IMR-90 (cell line): Measurements from ENCODE around the gene TEX14. TPM values are rescaled to one million over a fixed set of nuclear protein-coding genes. Genes with fewer than 3 reads are reported as not detected.

Source experiments
- ATAC-seq: fragments of 200-7000 bp; cut with Tn5 transposase; 2 replicates; pipeline ENCODE4 v1.9.1; 2020; ENCODE audit warnings: low read depth, mild to moderate bottlenecking, moderate library complexity
- BruUV-seq: library from RNA; stranded (reverse); fragments of 400-500 nt; replicated peaks from 2 replicates; lab custom pipeline; 2021; lab: Mats Ljungman, UMichigan
- CTCF ChIA-PET: fragments of 300-600 bp; formaldehyde crosslinking; extraction: SDS; loops from one replicate; lab custom pipeline; 2021; ENCODE audit warnings: antibody characterized with exemption; lab: Yijun Ruan, JAX
- POLR2A ChIA-PET: fragments of 300-600 bp; sonication (Branson Sonifier 250); formaldehyde crosslinking; loops from one replicate; lab custom pipeline; 2022; ENCODE audit warnings: antibody characterized with exemption; ENCODE audit not compliant: unreplicated experiment; lab: Charles Lee
- DNase-seq: peaks from one replicate; pipeline ENCODE4 v3.0.0; 2013
- H2AFZ ChIP-seq: replicated peaks from 2 replicates; pipeline ENCODE3; 2013; ENCODE audit warnings: low read length, mild to moderate bottlenecking; ENCODE audit not compliant: poor library complexity
- H2AK5ac ChIP-seq: 2 replicates; pipeline ENCODE4 v1.6.1; 2013; ENCODE audit warnings: low read depth, low read length, inconsistent platforms
- H2AK9ac ChIP-seq: replicated peaks from 2 replicates; pipeline ENCODE3; 2013; ENCODE audit warnings: mild to moderate bottlenecking, low read depth, low read length, moderate library complexity; ENCODE audit not compliant: poor library complexity
- H2BK120ac ChIP-seq: 2 replicates; pipeline ENCODE4 v1.6.1; 2013; ENCODE audit warnings: low read depth, low read length, inconsistent platforms
- H2BK15ac ChIP-seq: 3 replicates; pipeline ENCODE4 v1.6.1; 2013; ENCODE audit warnings: low read depth, low read length, inconsistent platforms
- H2BK20ac ChIP-seq: 2 replicates; pipeline ENCODE4 v1.6.1; 2013; ENCODE audit warnings: low read depth, mild to moderate bottlenecking, inconsistent platforms, low read length, moderate library complexity
- H2BK5ac ChIP-seq: 2 replicates; pipeline ENCODE4 v1.6.1; 2013; ENCODE audit warnings: mild to moderate bottlenecking, low read depth, low read length, inconsistent platforms; ENCODE audit not compliant: poor library complexity, severe bottlenecking
- H3K14ac ChIP-seq: replicated peaks from 2 replicates; pipeline ENCODE4 v1.6.1; 2013; ENCODE audit warnings: low read depth, low read length, inconsistent platforms
- H3K18ac ChIP-seq: 2 replicates; pipeline ENCODE4 v1.6.1; 2013; ENCODE audit warnings: low read depth, low read length, control low read depth
- H3K23ac ChIP-seq: 2 replicates; pipeline ENCODE4 v1.6.1; 2013; ENCODE audit warnings: low read depth, low read length, inconsistent platforms
- H3K27ac ChIP-seq: 2 replicates; pipeline ENCODE4 v1.5.1; 2013; ENCODE audit warnings: mild to moderate bottlenecking, control low read depth, low read length; ENCODE audit not compliant: insufficient read depth
- H3K27me3 ChIP-seq: 2 replicates; pipeline ENCODE4 v1.6.1; 2013; ENCODE audit warnings: low read length; ENCODE audit not compliant: control insufficient read depth, insufficient read depth
- H3K36me3 ChIP-seq: 2 replicates; pipeline ENCODE4 v1.6.1; 2013; ENCODE audit warnings: low read length, mixed read lengths; ENCODE audit not compliant: control insufficient read depth, insufficient read depth
- H3K4ac ChIP-seq: 2 replicates; pipeline ENCODE4 v1.6.1; 2013; ENCODE audit warnings: low read depth, low read length, inconsistent platforms
- H3K4me1 ChIP-seq: 2 replicates; pipeline ENCODE4 v1.6.1; 2013; ENCODE audit warnings: low read length, mixed read lengths; ENCODE audit not compliant: control insufficient read depth, insufficient read depth
- H3K4me2 ChIP-seq: 2 replicates; pipeline ENCODE4 v1.6.1; 2013; ENCODE audit warnings: low read depth, mild to moderate bottlenecking, control low read depth, low read length, moderate library complexity
- H3K4me3 ChIP-seq: 2 replicates; pipeline ENCODE4 v1.5.1; 2013; ENCODE audit warnings: low read depth, mild to moderate bottlenecking, control low read depth, low read length, moderate library complexity; ENCODE audit not compliant: insufficient read depth
- H3K56ac ChIP-seq: 2 replicates; pipeline ENCODE4 v1.6.1; 2013; ENCODE audit warnings: low read length, inconsistent platforms; ENCODE audit not compliant: insufficient read depth; ENCODE audit errors: extremely low read depth
- H3K79me1 ChIP-seq, 2 experiments: 2 replicates each; pipeline ENCODE4 v1.6.1; 2013; ENCODE audit warnings: low read length in 2 of 2, inconsistent platforms in 1 of 2, low read depth in 1 of 2
- H3K9ac ChIP-seq: 2 replicates; pipeline ENCODE4 v1.6.1; 2013; ENCODE audit warnings: low read depth, low read length, control low read depth
- H3K9me1 ChIP-seq: 2 replicates; pipeline ENCODE4 v1.6.1; 2013; ENCODE audit warnings: low read length, inconsistent platforms; ENCODE audit not compliant: insufficient read depth
- H3K9me3 ChIP-seq: 2 replicates; pipeline ENCODE4 v1.6.1; 2013; ENCODE audit warnings: low read length; ENCODE audit not compliant: control insufficient read depth, insufficient read depth
- H4K20me1 ChIP-seq: 2 replicates; pipeline ENCODE4 v1.6.1; 2013; ENCODE audit warnings: low read length, inconsistent platforms; ENCODE audit not compliant: insufficient read depth
- H4K5ac ChIP-seq: 2 replicates; pipeline ENCODE4 v1.6.1; 2013; ENCODE audit warnings: mild to moderate bottlenecking, low read depth, low read length, control low read depth
- H4K8ac ChIP-seq, 2 experiments: 2 replicates each; pipeline ENCODE4 v1.6.1; 2013; ENCODE audit warnings: low read depth in 2 of 2, low read length in 2 of 2, control low read depth in 1 of 2, inconsistent platforms in 1 of 2
- H4K91ac ChIP-seq: 2 replicates; pipeline ENCODE4 v1.6.1; 2013; ENCODE audit warnings: low read depth, low read length, inconsistent platforms; ENCODE audit not compliant: insufficient read depth
- CEBPB ChIP-seq: IDR thresholded peaks from 2 replicates; pipeline ENCODE4 v1.6.1; 2012; ENCODE audit warnings: low read depth, low read length, improper control_type of control experiment
- CHD1 ChIP-seq: IDR thresholded peaks from 2 replicates; pipeline ENCODE4 v1.6.1; 2012; ENCODE audit warnings: low read depth, low read length, improper control_type of control experiment
- FOS ChIP-seq: fragments of 150-350 bp; IDR thresholded peaks from 2 replicates; pipeline ENCODE4 v1.6.1; 2016; ENCODE audit warnings: low read depth, low read length
- MAFK ChIP-seq: IDR thresholded peaks from 2 replicates; pipeline ENCODE4 v1.6.1; 2012; ENCODE audit warnings: low read depth, low read length, improper control_type of control experiment
- MAZ ChIP-seq: IDR thresholded peaks from 2 replicates; pipeline ENCODE4 v1.6.1; 2012; ENCODE audit warnings: low read depth, mild to moderate bottlenecking, low read length, improper control_type of control experiment, moderate library complexity, borderline replicate concordance
- NFE2L2 ChIP-seq: fragments of 150-350 bp; IDR thresholded peaks from 2 replicates; pipeline ENCODE4 v1.6.1; 2016; ENCODE audit warnings: low read depth, mild to moderate bottlenecking, low read length
- POLR2A ChIP-seq: IDR thresholded peaks from 2 replicates; pipeline ENCODE4 v1.6.1; 2012; ENCODE audit warnings: mild to moderate bottlenecking, low read depth, low read length
- RAD21 ChIP-seq: IDR thresholded peaks from 2 replicates; pipeline ENCODE4 v1.6.1; 2012; ENCODE audit warnings: low read length, improper control_type of control experiment
- RFX5 ChIP-seq: IDR thresholded peaks from 2 replicates; pipeline ENCODE4 v1.8.0; 2012; ENCODE audit warnings: low read depth, mild to moderate bottlenecking, low read length, moderate library complexity
- SMC3 ChIP-seq: fragments of 150-350 bp; IDR thresholded peaks from 2 replicates; pipeline ENCODE4 v1.6.1; 2016; ENCODE audit warnings: low read depth, mild to moderate bottlenecking, antibody characterized with exemption, low read length, moderate library complexity
- WGBS, 2 experiments: methylation state at CpG; one replicate each; pipeline versions ENCODE4 v1.1.5 to v1.1.7; 2013; ENCODE audit warnings: missing lambda C conversion rate in 2 of 2; ENCODE audit not compliant: insufficient read length in 1 of 2; ENCODE audit errors: extremely low coverage in 2 of 2; 5-methylcytosine and 5-hydroxymethylcytosine counted together
- dilution Hi-C: fragments of 300-500 bp; cut with HindIII; formaldehyde crosslinking; loops from one replicate; pipeline ENCODE4 v1.14.3; 2018; ENCODE audit warnings: low sequenced_read_pairs; ENCODE audit not compliant: unreplicated experiment
- in situ Hi-C: fragments of 300-500 bp; cut with MboI; formaldehyde crosslinking; loops from 3 replicates; pipeline ENCODE4 v1.14.3; 2019; ENCODE audit warnings: low sequenced_read_pairs, inconsistent platforms, mixed read lengths
- intact Hi-C: fragments of 100-400 bp; cut with micrococcal nuclease; formaldehyde crosslinking; loops from 2 replicates; pipeline ENCODE4 v1.10.0; 2022
- polyA plus RNA-seq, 3 experiments: library from polyadenylated mRNA; depleted of rRNA; stranded (reverse); fragments of >200 nt; gene quantifications; 2 replicates each; pipeline ENCODE4 v1.2.3, GENCODE V29; 2012; ENCODE audit warnings: low replicate concordance in 1 of 3
- total RNA-seq: library from RNA; depleted of rRNA; stranded (reverse); fragments of >200 nt; gene quantifications from 2 replicates; pipeline ENCODE4 v1.2.3, GENCODE V29; 2012
- TF ChIP-seq, protein P1 (sequence below): fragments of 150-350 bp; IDR thresholded peaks from 2 replicates; pipeline ENCODE4 v1.6.1; 2017; ENCODE audit warnings: mild to moderate bottlenecking, antibody characterized with exemption, low read length, low read depth
- TF ChIP-seq, protein P2 (sequence below): conservative IDR thresholded peaks from 2 replicates; pipeline ENCODE4 v1.5.1; 2012; ENCODE audit warnings: mild to moderate bottlenecking, low read depth, low read length, improper control_type of control experiment

Gene TEX14
- total and polyA plus RNA-seq, 2 of the 4 experiments (the other 2 are of a cell fraction) = not detected

DNA sequence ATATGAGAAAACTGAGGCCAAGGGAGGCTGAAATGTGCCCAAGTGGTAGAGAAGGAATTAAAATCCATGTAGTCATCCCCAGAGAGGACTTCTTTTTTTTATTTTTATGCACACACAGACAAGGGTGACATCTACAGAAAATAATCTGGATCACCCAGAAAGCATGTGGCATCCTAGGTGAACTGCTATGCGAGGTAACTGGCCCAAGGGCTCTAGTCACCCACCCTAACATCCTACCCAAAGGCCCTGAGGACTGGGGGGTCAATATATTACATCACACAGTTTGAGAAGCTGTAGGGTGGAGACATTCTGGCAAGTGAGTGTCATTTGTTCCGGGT is 23.3 kb downstream of the TEX14 start:
- no peaks in the 10 kb centered on the region for H3K27me3 ChIP-seq
- H3K27ac ChIP-seq = no peak overlapping the region
- no peak overlapping the region for H3K23ac ChIP-seq
- H2BK5ac ChIP-seq = no peak overlapping the region
- no peak overlapping the region for H2BK20ac ChIP-seq
- no peak overlapping the region for H2AFZ ChIP-seq
- BruUV-seq = no TSS peak
- no peak overlapping the region for H2BK120ac ChIP-seq
- no peaks in the 10 kb centered on the region for H3K79me1 ChIP-seq
- TF ChIP-seq, protein P1, sequence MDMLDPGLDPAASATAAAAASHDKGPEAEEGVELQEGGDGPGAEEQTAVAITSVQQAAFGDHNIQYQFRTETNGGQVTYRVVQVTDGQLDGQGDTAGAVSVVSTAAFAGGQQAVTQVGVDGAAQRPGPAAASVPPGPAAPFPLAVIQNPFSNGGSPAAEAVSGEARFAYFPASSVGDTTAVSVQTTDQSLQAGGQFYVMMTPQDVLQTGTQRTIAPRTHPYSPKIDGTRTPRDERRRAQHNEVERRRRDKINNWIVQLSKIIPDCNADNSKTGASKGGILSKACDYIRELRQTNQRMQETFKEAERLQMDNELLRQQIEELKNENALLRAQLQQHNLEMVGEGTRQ = no peak
- TF ChIP-seq MAFK = no peak
- TF ChIP-seq RFX5 = no peak
- TF ChIP-seq CHD1 = no peak
- no peak for TF ChIP-seq MAZ
- no peak for TF ChIP-seq CEBPB
- no peak for TF ChIP-seq POLR2A
- TF ChIP-seq FOS = no peak
- no peak for TF ChIP-seq NFE2L2
- no peak for TF ChIP-seq SMC3
- TF ChIP-seq, protein P2, sequence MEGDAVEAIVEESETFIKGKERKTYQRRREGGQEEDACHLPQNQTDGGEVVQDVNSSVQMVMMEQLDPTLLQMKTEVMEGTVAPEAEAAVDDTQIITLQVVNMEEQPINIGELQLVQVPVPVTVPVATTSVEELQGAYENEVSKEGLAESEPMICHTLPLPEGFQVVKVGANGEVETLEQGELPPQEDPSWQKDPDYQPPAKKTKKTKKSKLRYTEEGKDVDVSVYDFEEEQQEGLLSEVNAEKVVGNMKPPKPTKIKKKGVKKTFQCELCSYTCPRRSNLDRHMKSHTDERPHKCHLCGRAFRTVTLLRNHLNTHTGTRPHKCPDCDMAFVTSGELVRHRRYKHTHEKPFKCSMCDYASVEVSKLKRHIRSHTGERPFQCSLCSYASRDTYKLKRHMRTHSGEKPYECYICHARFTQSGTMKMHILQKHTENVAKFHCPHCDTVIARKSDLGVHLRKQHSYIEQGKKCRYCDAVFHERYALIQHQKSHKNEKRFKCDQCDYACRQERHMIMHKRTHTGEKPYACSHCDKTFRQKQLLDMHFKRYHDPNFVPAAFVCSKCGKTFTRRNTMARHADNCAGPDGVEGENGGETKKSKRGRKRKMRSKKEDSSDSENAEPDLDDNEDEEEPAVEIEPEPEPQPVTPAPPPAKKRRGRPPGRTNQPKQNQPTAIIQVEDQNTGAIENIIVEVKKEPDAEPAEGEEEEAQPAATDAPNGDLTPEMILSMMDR = no peak
- TF ChIP-seq RAD21 = no peak
- POLR2A ChIA-PET = no interaction called here
- dilution Hi-C loops = no loop called here
- H2BK15ac ChIP-seq = no peak overlapping the region
- no peaks in the 10 kb centered on the region for H3K36me3 ChIP-seq
- H4K5ac ChIP-seq = no peak overlapping the region
- no peak for DNase-seq
- in situ Hi-C loops = no loop called here
- CTCF ChIA-PET = no interaction called here
- H3K4me2 ChIP-seq = no peak overlapping the region
- H3K56ac ChIP-seq = no peak overlapping the region
- no peaks in the 10 kb centered on the region; the same call in 1 of the 2 replicates for H3K4me1 ChIP-seq
- WGBS, 2 experiments = no CpG with 5 or more reads among the region's 2 CpGs
- no peak for ATAC-seq
- H3K9me1 ChIP-seq = peaks cover 7% of the 10 kb centered on the region
- intact Hi-C loops = no loop called here
- H4K20me1 ChIP-seq = no peaks in the 10 kb centered on the region
- no peak overlapping the region for H3K4me3 ChIP-seq
- no peak overlapping the region for H3K4ac ChIP-seq
- no peak overlapping the region for H3K9ac ChIP-seq
- H4K8ac ChIP-seq = no peak overlapping the region
- no peaks in the 10 kb centered on the region for H3K9me3 ChIP-seq
- H3K18ac ChIP-seq = no peak overlapping the region
- H2AK5ac ChIP-seq = no peak overlapping the region
- no peak overlapping the region for H3K14ac ChIP-seq
- H4K91ac ChIP-seq = no peak overlapping the region
- H2AK9ac ChIP-seq = no peak overlapping the region
